Measurements from ENCODE around the gene ROR1.
A peak's percentile ranks its signal among the peaks of the same experiment; 100 is the strongest.

Gene ROR1

GRCh38 chr1:64173336-64173940 lies 399.6 kb downstream of the ROR1 start:
- Histone ChIP-seq H3K4me3 (ENCODE audit: low read length) (no peak overlapping the region), H3K4me1 (ENCODE audit: control insufficient read depth, insufficient read depth, low read length) (no peaks in the 10 kb centered on the region), H3K36me3 (ENCODE audit: control insufficient read depth, insufficient read depth, low read length) (no peaks in the 10 kb centered on the region), H3K9ac (ENCODE audit: low read length) (no peak overlapping the region), H3K9me3 (ENCODE audit: control insufficient read depth, low read length) (no peaks in the 10 kb centered on the region), H3K27me3 (ENCODE audit: control insufficient read depth, insufficient read depth, low read length) (no peaks in the 10 kb centered on the region)

GRCh38 chr1:64175639-64176038 lies 401.8 kb downstream of the ROR1 start:
- Histone ChIP-seq H3K4me3 (ENCODE audit: low read length) (no peak overlapping the region), H3K27me3 (ENCODE audit: control insufficient read depth, insufficient read depth, low read length) (no peaks in the 10 kb centered on the region), H3K9me3 (ENCODE audit: control insufficient read depth, low read length) (no peaks in the 10 kb centered on the region), H3K4me1 (ENCODE audit: control insufficient read depth, insufficient read depth, low read length) (no peaks in the 10 kb centered on the region), H3K9ac (ENCODE audit: low read length) (no peak overlapping the region), H3K36me3 (ENCODE audit: control insufficient read depth, insufficient read depth, low read length) (no peaks in the 10 kb centered on the region)

GRCh38 chr1:64176659-64177058 lies 402.8 kb downstream of the ROR1 start:
- no peak overlapping the region for H3K9ac ChIP-seq (ENCODE audit: low read length)
- H3K9me3 ChIP-seq (ENCODE audit: control insufficient read depth, low read length), result no peaks in the 10 kb centered on the region
- no peaks in the 10 kb centered on the region for H3K36me3 ChIP-seq (ENCODE audit: control insufficient read depth, insufficient read depth, low read length)
- no peak overlapping the region for H3K4me3 ChIP-seq (ENCODE audit: low read length)
- no peaks in the 10 kb centered on the region for H3K27me3 ChIP-seq (ENCODE audit: control insufficient read depth, insufficient read depth, low read length)
- no peaks in the 10 kb centered on the region for H3K4me1 ChIP-seq (ENCODE audit: control insufficient read depth, insufficient read depth, low read length)

- H3K4me3 ChIP-seq (ENCODE audit: low read length), result no peak overlapping the region
- H3K9me3 ChIP-seq (ENCODE audit: control insufficient read depth, low read length), result no peaks in the 10 kb centered on the region
- peaks cover 7% of the 10 kb centered on the region for H3K4me1 ChIP-seq (ENCODE audit: control insufficient read depth, insufficient read depth, low read length)
- no peaks in the 10 kb centered on the region for H3K36me3 ChIP-seq (ENCODE audit: control insufficient read depth, insufficient read depth, low read length)
- no peaks in the 10 kb centered on the region for H3K27me3 ChIP-seq (ENCODE audit: control insufficient read depth, insufficient read depth, low read length)
- H3K9ac ChIP-seq (ENCODE audit: low read length), result no peak overlapping the region
These were observed 405.8 kb downstream of the ROR1 start for GRCh38 chr1:64179588-64179987.

- no peaks in the 10 kb centered on the region for H3K27me3 ChIP-seq (ENCODE audit: control insufficient read depth, insufficient read depth, low read length)
- no peak overlapping the region for H3K4me3 ChIP-seq (ENCODE audit: low read length)
- H3K9me3 ChIP-seq (ENCODE audit: control insufficient read depth, low read length), result no peaks in the 10 kb centered on the region
- no peak overlapping the region for H3K9ac ChIP-seq (ENCODE audit: low read length)
- H3K4me1 ChIP-seq (ENCODE audit: control insufficient read depth, insufficient read depth, low read length), result peaks cover 17% of the 10 kb centered on the region
- no peaks in the 10 kb centered on the region for H3K36me3 ChIP-seq (ENCODE audit: control insufficient read depth, insufficient read depth, low read length)
These were observed 408.4 kb downstream of the ROR1 start for GRCh38 chr1:64182207-64182606.

- Histone ChIP-seq H3K4me3 (ENCODE audit: low read length) (no peak overlapping the region), H3K9ac (ENCODE audit: low read length) (no peak overlapping the region), H3K27me3 (ENCODE audit: control insufficient read depth, insufficient read depth, low read length) (no peaks in the 10 kb centered on the region), H3K36me3 (ENCODE audit: control insufficient read depth, insufficient read depth, low read length) (no peaks in the 10 kb centered on the region), H3K4me1 (ENCODE audit: control insufficient read depth, insufficient read depth, low read length) (peaks cover 24% of the 10 kb centered on the region), H3K9me3 (ENCODE audit: control insufficient read depth, low read length) (no peaks in the 10 kb centered on the region)
These were observed 409.7 kb downstream of the ROR1 start for GRCh38 chr1:64183395-64184002.

GRCh38 chr1:64184003-64184440 lies 410.2 kb downstream of the ROR1 start:
- Histone ChIP-seq H3K36me3 (ENCODE audit: control insufficient read depth, insufficient read depth, low read length) (no peaks in the 10 kb centered on the region), H3K4me1 (ENCODE audit: control insufficient read depth, insufficient read depth, low read length) (peaks cover 24% of the 10 kb centered on the region), H3K9ac (ENCODE audit: low read length) (no peak overlapping the region), H3K9me3 (ENCODE audit: control insufficient read depth, low read length) (no peaks in the 10 kb centered on the region), H3K27me3 (ENCODE audit: control insufficient read depth, insufficient read depth, low read length) (no peaks in the 10 kb centered on the region), H3K4me3 (ENCODE audit: low read length) (no peak overlapping the region)

- Histone ChIP-seq H3K27me3 (ENCODE audit: control insufficient read depth, insufficient read depth, low read length) (no peaks in the 10 kb centered on the region), H3K4me1 (ENCODE audit: control insufficient read depth, insufficient read depth, low read length) (peaks cover 24% of the 10 kb centered on the region), H3K4me3 (ENCODE audit: low read length) (no peak overlapping the region)
These were observed 412.5 kb downstream of the ROR1 start for GRCh38 chr1:64186138-64186897.

GRCh38 chr1:64186898-64187280 lies 413.1 kb downstream of the ROR1 start:
- H3K4me3 ChIP-seq (ENCODE audit: low read length), result no peak overlapping the region

More at GRCh38 chr1:64186138-64186897, 412.5 kb downstream of the ROR1 start:
- H3K36me3 ChIP-seq (ENCODE audit: control insufficient read depth, insufficient read depth, low read length), result no peaks in the 10 kb centered on the region
- no peaks in the 10 kb centered on the region for H3K9me3 ChIP-seq (ENCODE audit: control insufficient read depth, low read length)
- H3K9ac ChIP-seq (ENCODE audit: low read length), result peak overlapping the region; percentile 15

GRCh38 chr1:64187646-64188045 lies 413.8 kb downstream of the ROR1 start:
- Histone ChIP-seq H3K4me3 (ENCODE audit: low read length) (no peak overlapping the region), H3K4me1 (ENCODE audit: control insufficient read depth, insufficient read depth, low read length) (peaks cover 24% of the 10 kb centered on the region), H3K9ac (ENCODE audit: low read length) (no peak overlapping the region), H3K27me3 (ENCODE audit: control insufficient read depth, insufficient read depth, low read length) (no peaks in the 10 kb centered on the region), H3K9me3 (ENCODE audit: control insufficient read depth, low read length) (no peaks in the 10 kb centered on the region), H3K36me3 (ENCODE audit: control insufficient read depth, insufficient read depth, low read length) (no peaks in the 10 kb centered on the region)

More at GRCh38 chr1:64186898-64187280, 413.1 kb downstream of the ROR1 start:
- Histone ChIP-seq H3K36me3 (ENCODE audit: control insufficient read depth, insufficient read depth, low read length) (no peaks in the 10 kb centered on the region), H3K9me3 (ENCODE audit: control insufficient read depth, low read length) (no peaks in the 10 kb centered on the region), H3K4me1 (ENCODE audit: control insufficient read depth, insufficient read depth, low read length) (peaks cover 24% of the 10 kb centered on the region), H3K9ac (ENCODE audit: low read length) (peak overlapping the region; percentile 15), H3K27me3 (ENCODE audit: control insufficient read depth, insufficient read depth, low read length) (no peaks in the 10 kb centered on the region)

- Histone ChIP-seq H3K36me3 (ENCODE audit: control insufficient read depth, insufficient read depth, low read length) (no peaks in the 10 kb centered on the region), H3K9ac (ENCODE audit: low read length) (no peak overlapping the region), H3K9me3 (ENCODE audit: control insufficient read depth, low read length) (no peaks in the 10 kb centered on the region), H3K27me3 (ENCODE audit: control insufficient read depth, insufficient read depth, low read length) (no peaks in the 10 kb centered on the region), H3K4me3 (ENCODE audit: low read length) (no peak overlapping the region), H3K4me1 (ENCODE audit: control insufficient read depth, insufficient read depth, low read length) (peaks cover 6% of the 10 kb centered on the region)
These were observed 418.5 kb downstream of the ROR1 start for GRCh38 chr1:64192290-64192689.
